Lower leg skin (tissue), 3 donors: Measurements from ENCODE around the gene GSK3B.

Experiments
- POLR2A ChIP-seq, 2 donors: fragments of 450-650 bp; IDR thresholded peaks; one replicate each; pipeline ENCODE4 v1.6.1; 2016 to 2017; ENCODE audit warnings: antibody characterized with exemption in 2 of 2, mild to moderate bottlenecking in 1 of 2, moderate library complexity in 1 of 2
- TF ChIP-seq, protein P1 (sequence below), 3 donors: fragments of 450-650 bp; IDR thresholded peaks; one replicate each; pipeline ENCODE4 v1.5.1; 2016; ENCODE audit warnings: antibody characterized with exemption in 3 of 3, mild to moderate bottlenecking in 3 of 3, moderate library complexity in 2 of 3

- no peak for TF ChIP-seq POLR2A (IDR thresholded peaks at IDR 0.05)
- TF ChIP-seq, protein P1, sequence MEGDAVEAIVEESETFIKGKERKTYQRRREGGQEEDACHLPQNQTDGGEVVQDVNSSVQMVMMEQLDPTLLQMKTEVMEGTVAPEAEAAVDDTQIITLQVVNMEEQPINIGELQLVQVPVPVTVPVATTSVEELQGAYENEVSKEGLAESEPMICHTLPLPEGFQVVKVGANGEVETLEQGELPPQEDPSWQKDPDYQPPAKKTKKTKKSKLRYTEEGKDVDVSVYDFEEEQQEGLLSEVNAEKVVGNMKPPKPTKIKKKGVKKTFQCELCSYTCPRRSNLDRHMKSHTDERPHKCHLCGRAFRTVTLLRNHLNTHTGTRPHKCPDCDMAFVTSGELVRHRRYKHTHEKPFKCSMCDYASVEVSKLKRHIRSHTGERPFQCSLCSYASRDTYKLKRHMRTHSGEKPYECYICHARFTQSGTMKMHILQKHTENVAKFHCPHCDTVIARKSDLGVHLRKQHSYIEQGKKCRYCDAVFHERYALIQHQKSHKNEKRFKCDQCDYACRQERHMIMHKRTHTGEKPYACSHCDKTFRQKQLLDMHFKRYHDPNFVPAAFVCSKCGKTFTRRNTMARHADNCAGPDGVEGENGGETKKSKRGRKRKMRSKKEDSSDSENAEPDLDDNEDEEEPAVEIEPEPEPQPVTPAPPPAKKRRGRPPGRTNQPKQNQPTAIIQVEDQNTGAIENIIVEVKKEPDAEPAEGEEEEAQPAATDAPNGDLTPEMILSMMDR (IDR thresholded peaks at IDR 0.05), result no peak
Measured at GRCh38 chr3:119819806-119820205, 274.4 kb downstream of the GSK3B start.
